GM19193 (cell line): ENCODE measurements around the gene ENPP1.

Source experiments
- POLR2A ChIP-seq: IDR thresholded peaks from 4 replicates; pipeline ENCODE4 v1.6.1; 2011; ENCODE audit not compliant: insufficient read depth, insufficient read length; ENCODE audit errors: extremely low read depth

ENPP1 gene

DNA sequence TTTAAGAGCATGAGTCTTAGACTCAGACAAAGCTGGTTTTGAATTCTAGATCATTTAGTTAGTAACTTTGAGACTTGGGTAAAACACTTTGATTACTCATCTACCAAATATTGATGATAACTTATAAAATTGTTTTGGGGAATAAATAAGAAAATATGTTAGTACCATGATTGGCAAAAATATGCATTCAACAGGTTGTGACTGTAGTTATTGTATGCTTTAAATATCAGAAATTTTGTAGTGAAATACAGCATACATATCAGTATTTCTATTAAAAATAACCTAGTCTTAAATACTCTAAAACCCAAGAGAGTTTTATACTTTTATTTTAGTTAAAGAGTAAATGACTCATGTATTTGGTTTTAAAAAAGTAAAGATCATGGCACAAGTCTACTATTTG, 68.7 kb downstream of the ENPP1 start:
- TF ChIP-seq POLR2A, result no peak

DNA sequence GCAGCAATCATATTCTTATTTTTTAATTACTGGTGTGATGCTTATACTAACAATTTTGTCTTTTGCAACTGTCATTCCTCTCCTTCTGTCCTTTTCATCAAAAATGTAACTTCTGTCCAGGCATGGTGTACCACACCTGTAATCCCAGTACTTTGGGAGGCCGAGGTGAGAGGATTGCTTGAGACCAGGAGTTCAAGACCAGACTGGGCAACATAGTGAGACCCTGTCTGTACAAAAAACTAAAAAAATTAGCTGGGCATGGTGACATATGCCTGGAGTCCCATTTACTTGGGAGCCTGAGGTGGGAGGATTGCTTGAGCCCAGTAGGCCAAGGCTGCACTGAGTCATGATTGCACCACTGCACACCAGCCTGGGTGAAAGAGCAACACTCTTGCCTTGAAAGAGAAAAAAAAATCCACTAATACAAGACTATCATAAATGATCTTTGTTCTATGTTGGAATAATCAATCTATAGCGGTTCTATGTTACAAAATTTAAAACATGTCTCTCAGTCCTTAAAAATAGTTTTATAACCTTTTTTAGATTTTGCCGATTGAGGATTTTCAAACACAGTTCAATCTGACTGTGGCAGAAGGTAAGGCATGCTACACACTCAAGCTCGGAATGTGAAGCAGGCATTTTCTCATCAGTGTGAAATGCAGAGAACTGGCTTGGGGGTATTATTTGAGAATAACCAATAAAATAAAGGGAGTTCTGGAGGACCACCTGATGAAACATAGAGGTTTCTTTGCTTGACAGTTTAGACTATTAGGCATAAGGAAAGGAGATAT, 70.4 kb downstream of the ENPP1 start:
- TF ChIP-seq POLR2A, result no peak

DNA sequence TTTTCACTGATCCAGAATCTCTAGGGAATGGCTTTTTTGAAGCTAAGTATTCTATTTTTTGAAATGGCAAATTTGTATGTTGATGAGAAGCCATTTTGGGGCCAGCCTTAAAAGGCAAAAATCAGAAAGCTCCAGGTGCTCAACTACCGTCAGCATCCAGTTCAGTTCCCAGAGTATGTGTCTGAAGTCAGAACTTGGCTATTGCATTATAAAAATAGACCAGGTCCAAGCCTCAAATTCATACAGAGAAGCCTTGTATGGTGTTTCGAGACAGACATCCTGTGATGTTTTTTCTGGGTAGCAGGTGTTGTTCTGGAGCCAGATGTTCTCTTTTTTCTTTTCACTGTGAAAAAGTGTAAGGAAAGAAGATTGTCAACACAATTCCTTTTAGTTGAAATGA, 75.2 kb downstream of the ENPP1 start:
- TF ChIP-seq POLR2A, result no peak

DNA sequence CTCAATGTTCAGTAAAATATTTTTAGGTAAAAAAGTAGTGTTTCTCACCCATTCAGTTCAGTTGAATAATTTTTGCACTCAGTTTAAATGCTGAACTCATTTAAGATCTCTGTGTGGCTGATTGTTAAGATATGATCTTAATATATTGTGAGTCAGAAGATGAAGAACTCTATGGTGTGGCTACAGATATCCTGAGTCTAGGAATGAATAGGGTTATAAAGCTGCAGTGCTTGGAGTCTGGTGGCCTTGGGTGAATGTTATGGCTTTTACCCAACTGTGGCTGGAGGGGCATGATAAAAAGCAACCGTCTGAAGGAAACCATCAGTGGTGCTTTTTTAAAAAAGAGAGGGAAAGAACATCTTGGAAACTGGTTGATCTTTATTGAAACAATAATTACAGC, 77.4 kb downstream of the ENPP1 start:
- no peak for TF ChIP-seq POLR2A

DNA sequence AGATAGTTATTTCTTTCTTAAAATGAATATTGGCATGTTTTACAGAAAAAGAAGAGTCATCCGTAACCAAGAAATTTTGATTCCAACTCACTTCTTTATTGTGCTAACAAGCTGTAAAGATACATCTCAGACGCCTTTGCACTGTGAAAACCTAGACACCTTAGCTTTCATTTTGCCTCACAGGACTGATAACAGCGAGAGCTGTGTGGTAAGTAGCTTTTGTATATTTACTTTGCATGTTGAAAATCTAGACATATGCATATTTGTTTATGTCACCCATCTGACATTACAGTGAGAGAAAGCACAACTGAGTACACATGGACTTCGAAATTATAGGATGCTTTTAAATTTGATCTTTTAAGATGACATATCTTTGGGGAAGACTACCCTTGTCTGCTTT, 78.7 kb downstream of the ENPP1 start:
- TF ChIP-seq POLR2A, result no peak

DNA sequence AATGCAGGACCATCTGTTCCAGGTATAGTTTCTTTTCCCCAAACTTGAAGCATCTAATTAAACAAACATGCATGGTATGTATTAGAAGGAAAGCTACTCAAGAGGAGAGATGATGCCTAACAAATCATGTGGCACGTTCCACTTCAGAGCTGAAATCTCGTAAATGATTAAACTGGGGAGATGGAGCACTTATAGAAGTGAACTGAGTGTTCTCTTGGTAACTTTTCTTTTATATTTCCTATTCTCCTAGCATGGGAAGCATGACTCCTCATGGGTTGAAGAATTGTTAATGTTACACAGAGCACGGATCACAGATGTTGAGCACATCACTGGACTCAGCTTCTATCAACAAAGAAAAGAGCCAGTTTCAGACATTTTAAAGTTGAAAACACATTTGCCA, 82.3 kb downstream of the ENPP1 start:
- no peak for TF ChIP-seq POLR2A

DNA sequence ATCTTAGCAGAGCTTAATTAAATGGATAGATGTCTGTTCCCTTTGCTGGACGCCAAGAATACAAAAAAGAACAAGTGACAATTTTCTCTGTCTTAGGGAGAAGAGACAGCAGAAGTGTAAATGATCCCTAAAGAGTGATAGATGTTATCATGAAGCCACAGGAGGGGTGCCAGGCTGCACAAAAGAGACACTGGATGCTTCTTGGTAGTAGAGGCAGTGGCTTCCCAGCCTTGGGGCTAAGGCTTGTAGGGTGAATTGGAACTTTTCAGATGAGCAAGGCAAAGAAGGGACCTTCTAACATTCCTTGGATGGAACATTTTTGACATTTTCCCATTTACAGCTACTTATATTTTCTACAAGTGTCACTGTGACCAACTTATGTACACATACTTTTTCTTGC, 85.4 kb downstream of the ENPP1 start:
- no peak for TF ChIP-seq POLR2A

DNA sequence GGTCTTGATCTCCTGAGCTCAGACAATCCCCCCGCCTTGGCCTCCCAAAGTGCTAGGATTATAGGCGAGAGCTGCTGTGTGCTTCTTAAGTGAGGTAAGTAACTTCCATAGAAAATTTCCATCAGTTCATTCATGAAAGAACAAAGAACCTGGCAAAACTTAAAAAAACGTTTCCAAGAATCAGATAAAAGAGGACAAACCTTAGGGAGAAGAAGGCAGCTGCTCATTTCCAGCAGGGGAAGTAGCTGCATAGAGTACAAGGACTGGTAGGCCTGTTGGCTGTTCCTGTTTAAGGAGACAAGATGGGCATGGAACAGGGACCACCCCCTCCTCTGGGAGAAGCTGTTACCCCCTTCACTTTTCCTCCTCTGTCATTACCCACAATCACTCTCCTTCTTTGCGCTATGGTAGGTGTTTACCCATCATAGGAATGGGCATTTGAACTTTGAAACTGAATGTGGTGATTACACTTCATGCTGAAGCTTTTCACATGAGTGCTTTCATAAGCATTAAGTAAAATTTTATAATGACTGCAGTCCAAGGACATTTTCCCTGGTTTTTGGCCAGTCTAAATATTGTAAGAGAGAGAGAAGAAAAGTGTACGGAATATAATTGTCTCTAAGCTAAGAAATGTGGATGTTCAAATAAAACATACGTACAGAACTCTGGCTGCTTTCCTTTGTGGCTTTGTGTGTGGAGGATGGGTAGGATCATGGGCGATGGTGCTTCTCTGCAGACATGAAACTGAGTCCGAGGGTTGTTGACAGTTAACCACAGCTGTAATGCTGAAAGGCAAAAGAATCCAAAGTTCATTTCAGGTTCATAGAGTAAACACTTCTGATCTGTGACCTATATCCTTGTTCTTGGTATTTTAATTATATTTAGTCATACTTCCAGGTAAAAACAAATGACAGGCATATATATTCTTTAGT, 86.9 kb downstream of the ENPP1 start:
- TF ChIP-seq POLR2A, result no peak

DNA sequence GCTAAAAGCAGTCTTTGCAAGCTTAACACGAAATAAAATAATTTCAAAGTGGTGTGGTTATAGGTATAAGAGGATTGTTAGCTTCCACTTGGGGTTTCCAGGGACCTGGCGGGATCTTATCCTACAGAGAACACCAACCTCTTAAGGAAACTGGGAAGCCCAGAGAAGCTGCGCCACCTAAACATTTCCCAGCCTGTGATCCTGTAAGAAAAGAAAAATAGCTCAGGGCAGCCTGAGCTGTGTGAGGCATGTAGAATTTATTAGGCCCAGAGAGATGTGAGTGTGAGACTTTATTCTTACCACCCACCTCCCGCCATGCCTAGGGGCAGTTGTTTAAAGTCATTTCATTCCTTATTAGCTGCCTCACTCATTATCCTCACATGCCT, 89.2 kb downstream of the ENPP1 start:
- no peak for TF ChIP-seq POLR2A

DNA sequence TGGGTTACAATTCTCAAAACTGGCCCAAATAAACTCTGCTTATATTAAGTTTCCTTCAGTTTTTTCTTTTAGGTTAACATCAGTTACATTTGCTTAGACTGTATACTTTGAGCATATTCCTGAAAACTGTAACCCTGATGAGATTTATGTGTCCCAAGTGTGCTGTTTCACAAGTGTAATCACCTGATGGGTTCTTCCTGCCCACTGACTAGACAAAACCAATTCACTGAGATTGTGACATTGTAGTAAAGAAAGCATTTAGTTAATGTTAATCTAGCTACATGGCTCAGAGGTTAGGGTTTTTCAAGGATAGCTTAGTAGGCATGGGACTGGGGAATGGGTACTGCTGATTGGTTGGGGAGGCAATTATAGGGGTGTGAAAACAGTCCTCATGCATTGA, 89.8 kb downstream of the ENPP1 start:
- no peak for TF ChIP-seq POLR2A

DNA sequence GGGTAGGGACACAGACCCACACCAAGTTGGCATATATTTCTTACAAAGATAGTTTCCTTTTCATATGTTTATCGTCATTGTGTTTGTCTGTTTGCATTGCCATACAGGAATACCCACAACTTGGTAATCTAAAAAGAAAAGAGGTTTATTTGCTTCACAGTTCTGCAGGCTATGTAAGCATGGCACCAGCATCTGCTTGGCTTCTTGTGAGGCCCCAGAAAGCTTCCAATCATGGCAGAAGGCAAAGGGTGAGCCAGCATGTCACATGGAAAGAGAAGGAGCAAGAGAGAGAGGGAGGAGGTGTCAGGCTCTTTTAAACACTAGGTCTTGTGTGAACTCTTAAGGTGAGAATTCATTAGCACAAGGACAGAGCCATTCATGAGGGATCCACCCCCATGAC, 90.9 kb downstream of the ENPP1 start:
- TF ChIP-seq POLR2A, result no peak

DNA sequence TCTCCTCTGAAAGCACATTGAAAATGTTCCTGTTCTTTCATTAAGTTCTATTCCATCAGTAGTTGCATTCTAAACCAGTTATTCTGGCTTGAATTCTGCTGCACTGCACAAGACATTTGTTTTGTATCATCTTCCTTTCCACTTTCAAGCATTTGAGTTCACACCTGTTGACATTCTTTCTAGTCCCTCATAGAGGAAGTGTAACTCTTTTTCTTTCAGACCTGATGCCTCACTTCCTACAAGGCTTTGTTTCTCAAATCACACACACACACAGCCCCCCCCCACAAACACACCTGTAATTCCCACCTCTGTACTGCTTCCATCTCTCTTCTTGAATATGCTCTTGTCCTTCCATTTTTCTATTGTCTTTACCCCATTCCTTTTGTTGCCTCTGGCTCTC, 92.4 kb downstream of the ENPP1 start:
- TF ChIP-seq POLR2A, result no peak

DNA sequence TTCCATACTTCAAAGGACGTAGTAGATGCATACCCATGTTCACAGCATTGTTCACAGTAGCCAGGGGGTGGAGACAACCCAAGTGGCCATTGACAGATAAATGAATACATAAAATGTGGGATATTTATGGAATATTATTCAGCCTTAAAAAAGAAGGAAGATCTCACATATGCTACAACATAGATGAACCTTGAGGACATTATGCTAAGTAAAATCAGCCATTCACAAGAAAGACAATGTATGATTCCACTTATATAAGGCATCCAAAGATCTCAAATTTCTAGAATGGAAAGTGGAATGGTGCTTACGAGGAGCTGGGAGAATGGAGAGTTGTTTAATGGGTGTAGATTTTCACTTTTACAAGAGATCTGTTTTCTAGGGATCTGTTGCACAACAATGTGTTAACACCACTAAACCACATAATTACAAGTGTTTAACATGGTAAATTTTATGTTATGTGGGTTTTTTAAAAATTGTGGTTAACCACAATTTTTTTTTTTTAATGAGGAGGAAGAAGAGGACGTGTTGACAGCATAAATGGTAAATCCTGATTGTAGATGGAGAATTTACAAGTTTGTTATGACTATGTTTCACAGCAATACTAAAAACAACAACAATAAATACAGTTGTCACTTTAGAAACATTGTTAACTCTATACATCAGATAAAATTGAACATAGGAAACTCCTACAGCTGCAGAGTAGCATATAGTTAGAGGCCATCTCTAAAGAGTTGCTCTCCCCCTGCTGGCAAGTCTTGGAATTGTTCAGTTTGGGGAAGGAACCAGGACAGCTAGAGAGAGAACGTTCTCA, 101.8 kb downstream of the ENPP1 start:
- no peak for TF ChIP-seq POLR2A

DNA sequence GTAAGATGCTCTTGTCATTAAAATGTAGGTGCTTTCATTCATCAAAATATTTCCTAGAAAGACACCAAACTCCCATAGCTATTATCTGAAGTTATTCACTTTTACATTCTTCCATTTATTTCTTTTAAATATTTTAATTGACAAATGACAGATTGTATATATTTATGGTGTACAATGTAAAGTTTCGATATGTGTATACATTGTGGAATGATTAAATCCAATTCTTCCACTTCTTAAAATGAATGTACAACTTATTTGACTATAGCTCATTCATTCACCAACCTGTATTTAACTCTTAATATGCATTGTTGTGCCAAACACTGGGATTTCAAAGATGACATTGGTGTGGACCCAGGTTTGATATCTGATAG, 102.4 kb downstream of the ENPP1 start:
- TF ChIP-seq POLR2A, result no peak

DNA sequence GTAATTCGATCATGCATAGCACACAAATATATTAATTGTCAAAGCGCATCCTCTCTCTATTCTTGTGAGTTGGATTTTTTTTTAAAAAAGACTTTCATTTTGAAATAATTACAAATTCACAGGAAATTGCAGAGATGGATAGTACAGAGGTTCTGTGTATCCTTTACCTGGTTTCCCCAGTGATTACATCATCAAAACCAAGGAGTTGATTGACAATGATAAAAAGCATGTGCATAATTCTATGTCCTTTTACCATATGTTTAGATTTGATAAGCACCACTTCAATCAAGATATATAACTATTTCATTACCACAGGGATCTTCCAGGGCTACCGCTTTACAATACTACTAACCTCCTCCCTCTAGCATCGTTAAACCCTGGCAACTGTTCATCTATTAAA, 103.1 kb downstream of the ENPP1 start:
- TF ChIP-seq POLR2A, result no peak

DNA sequence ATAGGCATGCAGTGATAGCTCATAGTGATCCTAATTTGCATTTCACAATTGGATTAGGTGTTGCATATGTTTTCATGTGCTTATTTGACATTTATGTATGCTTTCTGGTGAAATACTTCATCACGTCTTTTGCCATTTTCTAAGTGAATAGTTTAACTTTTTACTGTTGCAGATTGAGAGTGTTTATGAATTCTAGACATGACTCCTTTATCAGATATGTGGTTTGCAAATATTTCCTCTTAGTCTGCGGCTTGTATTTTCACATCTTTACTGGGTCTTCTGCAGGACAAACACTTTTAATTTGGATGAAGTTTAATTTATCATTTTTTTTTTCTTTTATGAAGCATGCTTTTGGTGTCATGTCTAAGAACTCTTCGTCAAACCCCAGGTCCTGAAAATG, 104.1 kb downstream of the ENPP1 start:
- no peak for TF ChIP-seq POLR2A

DNA sequence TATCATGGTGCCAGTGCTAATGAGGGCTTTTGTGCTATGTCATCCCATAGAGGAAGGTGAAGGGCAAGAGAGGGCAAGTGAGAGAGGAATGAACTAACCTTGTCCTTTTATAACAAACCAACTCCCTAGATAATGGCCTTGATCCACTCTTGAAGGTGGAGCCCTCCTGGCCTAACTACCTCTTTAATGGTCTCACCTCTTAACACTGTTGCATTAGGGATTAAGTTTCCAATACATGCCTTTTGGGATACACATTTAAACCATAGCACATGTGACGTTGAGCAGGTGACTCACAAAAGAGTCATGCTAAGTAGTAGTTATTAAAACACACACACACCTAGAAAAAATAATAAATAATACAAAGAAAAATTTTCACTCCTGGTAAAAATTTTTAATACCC, 106.4 kb downstream of the ENPP1 start:
- no peak for TF ChIP-seq POLR2A
